AG04450 (cell line): ENCODE results near the gene NDE1. TPM values are rescaled to one million over a fixed set of nuclear protein-coding genes. Genes with fewer than 3 reads are reported as not detected.

ENCODE experiments used
- CTCF ChIA-PET: fragments of 300-600, 350-600 bp; formaldehyde crosslinking; extraction: SDS; loops from one replicate; lab custom pipeline; 2022; ENCODE audit warnings: antibody characterized with exemption, inconsistent platforms; lab: Charles Lee
- POLR2A ChIA-PET: fragments of 350-600 bp; formaldehyde crosslinking; extraction: SDS; loops from one replicate; lab custom pipeline; 2021; ENCODE audit warnings: antibody characterized with exemption, inconsistent platforms; lab: Yijun Ruan, JAX
- DNase-seq: peaks from one replicate; pipeline ENCODE4 v3.0.0-alpha.2; 2011; ENCODE audit warnings: low read depth, low spot score
- H3K27ac ChIP-seq: one replicate; pipeline ENCODE4 v1.5.1; 2012; ENCODE audit warnings: low read depth, low read length, control low read depth
- H3K27me3 ChIP-seq: one replicate; pipeline ENCODE4 v1.6.0; 2012; ENCODE audit warnings: low read length; ENCODE audit not compliant: control insufficient read depth, insufficient read depth
- H3K4me3 ChIP-seq: 2 replicates; pipeline ENCODE4 v1.5.1; 2011; ENCODE audit warnings: mild to moderate bottlenecking, low read depth, low read length, control low read depth
- H3K9me3 ChIP-seq: 2 replicates; pipeline ENCODE4 v1.5.1; 2012; ENCODE audit warnings: low read length; ENCODE audit not compliant: control insufficient read depth, insufficient read depth
- CTCF ChIP-seq: IDR thresholded peaks from 2 replicates; pipeline ENCODE4 v1.5.1; 2011; ENCODE audit warnings: low read depth, low read length, control low read depth, inconsistent platforms
- polyA plus RNA-seq: library from polyadenylated mRNA; depleted of rRNA; stranded (reverse); fragments of >200 nt; gene quantifications from 2 replicates; pipeline ENCODE4 v1.2.3, GENCODE V29; 2011

The NDE1 gene
- polyA plus RNA-seq, 1 experiment: 29.9 TPM

GRCh38 chr16:15751940-15752339 lies 101.9 kb downstream of the NDE1 start:
- ChIA-PET CTCF (interaction anchor here (1.0 kb wide), 1 partner anchor 72 kb away, joined by 6 read pairs; no protein-coding TSS in a partner anchor), POLR2A (no interaction called here)

GRCh38 chr16:15752717-15753488 lies 102.9 kb downstream of the NDE1 start:
- CTCF ChIA-PET: no interaction called here
- POLR2A ChIA-PET: no interaction called here
- Histone ChIP-seq H3K9me3 (no peaks in the 10 kb centered on the region; the same call in 1 of the 2 replicates), H3K4me3 (no peak overlapping the region), H3K27ac (no peak overlapping the region), H3K27me3 (no peaks in the 10 kb centered on the region)
- DNase-seq: no peak
- no peak for TF ChIP-seq CTCF

More at GRCh38 chr16:15751940-15752339, 101.9 kb downstream of the NDE1 start:
- H3K27ac ChIP-seq: no peak overlapping the region
- H3K4me3 ChIP-seq: no peak overlapping the region
- no peaks in the 10 kb centered on the region; the same call in 1 of the 2 replicates for H3K9me3 ChIP-seq
- DNase-seq: no peak
- no peaks in the 10 kb centered on the region for H3K27me3 ChIP-seq
- no peak for TF ChIP-seq CTCF

GRCh38 chr16:15754821-15755534 lies 104.9 kb downstream of the NDE1 start:
- H3K4me3 ChIP-seq: no peak overlapping the region
- no peaks in the 10 kb centered on the region for H3K27me3 ChIP-seq
- H3K27ac ChIP-seq: no peak overlapping the region
- no peak for DNase-seq
- no peaks in the 10 kb centered on the region for H3K9me3 ChIP-seq
- ChIA-PET POLR2A (no interaction called here), CTCF (interaction anchor here (0.8 to 1.2 kb wide), 2 partner anchors 13 to 113 kb away, joined by 3 read pairs; no protein-coding TSS in a partner anchor)
- TF ChIP-seq CTCF: no peak

DNA sequence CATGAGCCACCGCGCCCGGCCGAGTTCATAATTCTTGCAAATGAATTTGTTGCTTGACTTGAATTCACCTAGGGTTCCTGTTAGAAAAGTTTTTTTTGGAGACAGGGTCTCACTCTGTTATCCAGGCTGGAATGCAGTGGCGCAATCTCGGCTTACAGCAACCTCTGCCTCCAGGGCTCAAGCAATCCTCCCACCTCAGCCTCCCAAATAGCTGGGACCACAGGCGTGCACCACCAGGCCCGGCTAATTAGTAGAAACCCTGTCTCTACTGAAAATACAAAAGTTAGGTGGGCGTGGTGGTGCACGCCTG lies 107.0 kb downstream of the NDE1 start:
- DNase-seq: no peak
- ChIA-PET POLR2A (no interaction called here), CTCF (interaction anchor here (0.6 to 2.1 kb wide), 18 partner anchors 9 to 318 kb away, joined by 3 to 16 read pairs (median 5); no protein-coding TSS in a partner anchor)
- Histone ChIP-seq H3K4me3 (no peak overlapping the region), H3K27ac (no peak overlapping the region), H3K27me3 (no peaks in the 10 kb centered on the region), H3K9me3 (no peaks in the 10 kb centered on the region)
- TF ChIP-seq CTCF: no peak
